Measurements from ENCODE around the gene PRKCZ. TPM values are rescaled to one million over a fixed set of nuclear protein-coding genes. Genes with fewer than 3 reads are reported as not detected.

Gene PRKCZ
- total RNA-seq, 1 donor from 2014 or later, result 17.9 TPM

- Histone ChIP-seq H3K4me1 (peaks cover 5% of the 10 kb centered on the region), H3K4me3 (no peak overlapping the region), H3K27me3 (no peaks in the 10 kb centered on the region), H3K36me3 (peaks cover 0 to 4% of the 10 kb centered on the region in 2 donors), H3K9me3 (no peaks in the 10 kb centered on the region), H3K27ac (no peak overlapping the region)
- intact Hi-C loops (cut with DNase I), result no loop called here
- DNase-seq (ENCODE audit: extremely low spot score in 2 of 2), result no peak
- TF ChIP-seq CTCF (IDR thresholded peaks at IDR 0.05) (no peak), POLR2AphosphoS5 (IDR thresholded peaks at IDR 0.05; ENCODE audit: insufficient read depth in 1 of 2, low read depth in 1 of 2) (no peak), POLR2A (IDR thresholded peaks at IDR 0.05) (no peak)
Measured at GRCh38 chr1:2184531-2184930, 134.3 kb downstream of the PRKCZ start.

DNA sequence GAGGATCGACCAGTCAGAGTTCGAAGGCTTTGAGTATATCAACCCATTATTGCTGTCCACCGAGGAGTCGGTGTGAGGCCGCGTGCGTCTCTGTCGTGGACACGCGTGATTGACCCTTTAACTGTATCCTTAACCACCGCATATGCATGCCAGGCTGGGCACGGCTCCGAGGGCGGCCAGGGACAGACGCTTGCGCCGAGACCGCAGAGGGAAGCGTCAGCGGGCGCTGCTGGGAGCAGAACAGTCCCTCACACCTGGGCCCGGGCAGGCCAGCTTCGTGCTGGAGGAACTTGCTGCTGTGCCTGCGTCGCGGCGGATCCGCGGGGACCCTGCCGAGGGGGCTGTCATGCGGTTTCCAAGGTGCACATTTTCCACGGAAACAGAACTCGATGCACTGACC lies 134.7 kb downstream of the PRKCZ start:
- no peak for DNase-seq (ENCODE audit: extremely low spot score in 2 of 2)
- no peak overlapping the region for H3K27ac ChIP-seq
- peaks cover 7% of the 10 kb centered on the region for H3K4me1 ChIP-seq
- H3K4me3 ChIP-seq, result no peak overlapping the region
- H3K27me3 ChIP-seq, result no peaks in the 10 kb centered on the region
- H3K9me3 ChIP-seq, result no peaks in the 10 kb centered on the region
- intact Hi-C loops (cut with DNase I), result no loop called here
- peaks cover 0 to 4% of the 10 kb centered on the region in 2 donors for H3K36me3 ChIP-seq
- no peak for TF ChIP-seq POLR2A (IDR thresholded peaks at IDR 0.05)

GRCh38 chr1:2185880-2186855 lies 136.0 kb downstream of the PRKCZ start:
- Histone ChIP-seq H3K36me3 (peaks cover 0 to 4% of the 10 kb centered on the region in 2 donors), H3K4me3 (no peak overlapping the region), H3K27ac (no peak overlapping the region), H3K9me3 (no peaks in the 10 kb centered on the region), H3K4me1 (peaks cover 20% of the 10 kb centered on the region), H3K27me3 (no peaks in the 10 kb centered on the region)
- no peak for DNase-seq (ENCODE audit: extremely low spot score in 2 of 2)
- TF ChIP-seq CTCF (IDR thresholded peaks at IDR 0.05), result no peak
- no peak for TF ChIP-seq POLR2A (IDR thresholded peaks at IDR 0.05)
- no peak for TF ChIP-seq POLR2AphosphoS5 (IDR thresholded peaks at IDR 0.05; ENCODE audit: insufficient read depth in 1 of 2, low read depth in 1 of 2)
- intact Hi-C loops (cut with DNase I), result no loop called here

- Histone ChIP-seq H3K4me3 (no peak overlapping the region), H3K4me1 (peaks cover 27% of the 10 kb centered on the region), H3K27me3 (no peaks in the 10 kb centered on the region), H3K36me3 (peaks cover 0 to 4% of the 10 kb centered on the region in 2 donors), H3K9me3 (no peaks in the 10 kb centered on the region), H3K27ac (no peak overlapping the region)
- no peak for DNase-seq (ENCODE audit: extremely low spot score in 2 of 2)
- intact Hi-C loops (cut with DNase I), result no loop called here
- TF ChIP-seq POLR2AphosphoS5 (IDR thresholded peaks at IDR 0.05; ENCODE audit: insufficient read depth in 1 of 2, low read depth in 1 of 2), result no peak
- no peak for TF ChIP-seq CTCF (IDR thresholded peaks at IDR 0.05)
- no peak for TF ChIP-seq POLR2A (IDR thresholded peaks at IDR 0.05)
Measured at GRCh38 chr1:2186901-2187300, 136.7 kb downstream of the PRKCZ start.

- no peak overlapping the region for H3K4me3 ChIP-seq
- TF ChIP-seq POLR2A (IDR thresholded peaks at IDR 0.05) (no peak), POLR2AphosphoS5 (IDR thresholded peaks at IDR 0.05; ENCODE audit: insufficient read depth in 1 of 2, low read depth in 1 of 2) (no peak), CTCF (IDR thresholded peaks at IDR 0.05) (no peak)
- peaks cover 34% of the 10 kb centered on the region for H3K4me1 ChIP-seq
- H3K27ac ChIP-seq, result peak overlapping the region; percentile 0
- peaks cover 0 to 4% of the 10 kb centered on the region in 2 donors for H3K36me3 ChIP-seq
- DNase-seq (ENCODE audit: extremely low spot score in 2 of 2), result no peak
- H3K27me3 ChIP-seq, result no peaks in the 10 kb centered on the region
- H3K9me3 ChIP-seq, result no peaks in the 10 kb centered on the region
- intact Hi-C loops (cut with DNase I), result no loop called here
Measured at GRCh38 chr1:2187619-2188018, 137.4 kb downstream of the PRKCZ start.

All from vagina (tissue), 2 donors.